Muscle layer of duodenum (tissue), 2 donors: ENCODE data around the gene FNDC11.
A peak's percentile ranks its signal among the peaks of the same experiment; 100 is the strongest.

Source experiments
- H3K27ac ChIP-seq: one replicate; pipeline ENCODE4 v1.7.0; 2013; ENCODE audit warnings: mild to moderate bottlenecking, low read length
- H3K27me3 ChIP-seq: one replicate; pipeline ENCODE4 v1.7.0; 2013; ENCODE audit warnings: low read depth, mild to moderate bottlenecking, control low read depth, low read length
- H3K36me3 ChIP-seq, 2 donors: one replicate each; pipeline ENCODE4 v1.7.0; 2013; ENCODE audit warnings: low read length in 2 of 2, control low read depth in 1 of 2, mild to moderate bottlenecking in 1 of 2; ENCODE audit not compliant: insufficient read depth in 2 of 2, control insufficient read depth in 1 of 2
- H3K4me1 ChIP-seq, 2 donors: one replicate each; pipeline ENCODE4 v1.7.0; 2013; ENCODE audit warnings: low read length in 2 of 2, mild to moderate bottlenecking in 2 of 2, control low read depth in 1 of 2, moderate library complexity in 1 of 2; ENCODE audit not compliant: insufficient read depth in 2 of 2, control insufficient read depth in 1 of 2
- H3K4me3 ChIP-seq, 2 donors: one replicate each; pipeline ENCODE4 v1.7.0; 2013; ENCODE audit warnings: low read length in 2 of 2, low read depth in 1 of 2, mild to moderate bottlenecking in 1 of 2
- H3K9me3 ChIP-seq, 2 donors: one replicate each; pipeline ENCODE4 v1.7.0; 2013; ENCODE audit warnings: low read length in 2 of 2, control low read depth in 1 of 2, mild to moderate bottlenecking in 1 of 2; ENCODE audit not compliant: control insufficient read depth in 1 of 2
- donor health status: healthy.

The FNDC11 gene

DNA sequence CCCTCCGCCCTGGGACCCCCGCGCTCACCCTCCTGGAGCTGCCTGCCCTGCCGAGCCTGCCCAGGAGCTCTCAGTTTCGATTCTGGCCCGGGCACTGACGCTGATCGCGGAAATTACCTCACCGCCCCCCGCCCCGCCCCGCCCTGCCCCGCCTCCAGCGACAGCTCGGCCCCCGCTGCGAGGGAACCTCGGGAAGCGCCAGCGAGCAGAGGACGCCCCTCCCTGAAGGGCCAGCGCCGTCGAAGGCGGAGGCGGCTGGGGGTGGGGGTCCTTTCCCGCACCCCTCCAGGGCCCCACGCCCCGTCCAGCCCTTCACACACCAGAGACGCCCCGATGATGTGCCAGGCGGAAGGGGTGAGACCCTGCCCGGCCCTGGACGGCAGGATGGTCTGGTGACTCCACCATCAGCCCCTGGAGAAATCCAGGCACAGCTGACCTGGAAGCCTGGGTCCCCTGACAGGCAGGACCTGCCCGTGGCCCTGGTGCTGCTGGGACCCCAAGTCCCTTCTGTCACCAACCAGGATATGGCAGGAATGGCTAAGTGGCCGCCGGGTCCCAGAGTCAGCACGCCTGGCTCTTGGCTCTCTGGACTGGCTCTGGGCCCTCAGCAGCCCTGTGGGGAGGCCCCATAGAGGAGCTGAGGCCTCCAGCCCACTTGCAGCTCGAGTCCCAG, 20.3 kb downstream of the FNDC11 start, which contains the start of gene HELZ2:
Gene HELZ2, minus strand, starts transcription at position 84 of the 673 bp plus-strand sequence. CDS start 1,854 bp downstream, outside the sequence.
- Histone ChIP-seq H3K4me3 (peak within 1 kb of the TSS; percentile 71 to 79), H3K4me1 (peaks cover 0 to 13% of the 10 kb centered on the region in 2 donors), H3K27ac (peak within 1 kb of the TSS; percentile 31), H3K27me3 (peaks cover 3% of the 10 kb centered on the region), H3K36me3 (peaks cover 0 to 7% of the 10 kb centered on the region in 2 donors), H3K9me3 (no peaks in the 10 kb centered on the region)

- peaks cover 3% of the 10 kb centered on the region for H3K27me3 ChIP-seq
- peaks cover 0 to 13% of the 10 kb centered on the region in 2 donors for H3K4me1 ChIP-seq
- H3K9me3 ChIP-seq, result no peaks in the 10 kb centered on the region
- no peak overlapping the region for H3K4me3 ChIP-seq
- no peak overlapping the region for H3K27ac ChIP-seq
- peaks cover 0 to 7% of the 10 kb centered on the region in 2 donors for H3K36me3 ChIP-seq
These were observed 21.1 kb downstream of the FNDC11 start for GRCh38 chr20:63574829-63575743.

- Histone ChIP-seq H3K27ac (no peak overlapping the region), H3K27me3 (peaks cover 3% of the 10 kb centered on the region), H3K9me3 (no peaks in the 10 kb centered on the region), H3K4me1 (peaks cover 0 to 13% of the 10 kb centered on the region in 2 donors), H3K4me3 (no peak overlapping the region), H3K36me3 (peaks cover 0 to 7% of the 10 kb centered on the region in 2 donors)
These were observed 22.4 kb downstream of the FNDC11 start for GRCh38 chr20:63576311-63576710.

- Histone ChIP-seq H3K27me3 (peaks cover 3% of the 10 kb centered on the region), H3K4me1 (peaks cover 0 to 11% of the 10 kb centered on the region in 2 donors), H3K27ac (no peak overlapping the region)
These were observed 23.4 kb downstream of the FNDC11 start for GRCh38 chr20:63577317-63577894.

GRCh38 chr20:63578224-63579016, 24.5 kb downstream of the FNDC11 start:
- peaks cover 0 to 9% of the 10 kb centered on the region in 2 donors for H3K4me1 ChIP-seq
- H3K27ac ChIP-seq, result no peak overlapping the region
- no peak overlapping the region for H3K4me3 ChIP-seq
- no peaks in the 10 kb centered on the region for H3K36me3 ChIP-seq
- H3K9me3 ChIP-seq, result no peaks in the 10 kb centered on the region
- peaks cover 3% of the 10 kb centered on the region for H3K27me3 ChIP-seq

More at GRCh38 chr20:63577317-63577894, 23.4 kb downstream of the FNDC11 start:
- Histone ChIP-seq H3K4me3 (no peak overlapping the region), H3K36me3 (peaks cover 0 to 2% of the 10 kb centered on the region in 2 donors), H3K9me3 (no peaks in the 10 kb centered on the region)

DNA sequence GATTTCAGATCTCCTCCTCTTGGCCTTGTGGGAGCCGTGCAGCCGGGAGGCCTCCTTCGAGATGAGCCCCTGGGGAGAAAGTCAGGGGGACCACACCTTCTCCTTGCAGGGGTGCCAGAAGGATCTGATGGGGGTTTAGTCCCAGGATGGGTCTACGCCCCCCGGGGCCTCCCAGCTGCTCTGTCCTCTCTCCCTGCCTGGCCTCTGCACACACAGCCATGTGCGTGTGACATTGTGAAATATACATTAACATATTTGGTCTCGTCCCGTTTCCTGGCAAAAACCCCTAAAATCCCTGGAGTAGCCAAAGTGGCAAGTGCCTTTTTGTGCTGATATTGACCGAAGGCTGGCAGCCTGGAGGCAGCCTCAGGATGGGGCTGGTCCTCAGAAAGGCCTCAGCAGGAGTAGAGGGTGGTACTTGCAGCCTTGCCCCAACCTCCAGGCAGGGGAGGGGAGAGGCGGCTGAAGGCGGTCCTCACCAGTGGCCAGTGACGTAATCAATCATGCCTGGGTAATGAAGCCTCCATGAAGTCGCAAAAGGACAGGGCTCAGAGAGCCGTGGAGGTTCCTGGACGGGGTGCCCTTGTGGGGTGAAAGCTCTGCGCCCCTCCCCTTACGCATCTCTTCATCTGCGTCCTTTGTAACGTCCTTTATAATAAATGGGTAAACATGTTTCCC, 25.2 kb downstream of the FNDC11 start:
- Histone ChIP-seq H3K27me3 (peaks cover 3% of the 10 kb centered on the region), H3K27ac (no peak overlapping the region)

DNA sequence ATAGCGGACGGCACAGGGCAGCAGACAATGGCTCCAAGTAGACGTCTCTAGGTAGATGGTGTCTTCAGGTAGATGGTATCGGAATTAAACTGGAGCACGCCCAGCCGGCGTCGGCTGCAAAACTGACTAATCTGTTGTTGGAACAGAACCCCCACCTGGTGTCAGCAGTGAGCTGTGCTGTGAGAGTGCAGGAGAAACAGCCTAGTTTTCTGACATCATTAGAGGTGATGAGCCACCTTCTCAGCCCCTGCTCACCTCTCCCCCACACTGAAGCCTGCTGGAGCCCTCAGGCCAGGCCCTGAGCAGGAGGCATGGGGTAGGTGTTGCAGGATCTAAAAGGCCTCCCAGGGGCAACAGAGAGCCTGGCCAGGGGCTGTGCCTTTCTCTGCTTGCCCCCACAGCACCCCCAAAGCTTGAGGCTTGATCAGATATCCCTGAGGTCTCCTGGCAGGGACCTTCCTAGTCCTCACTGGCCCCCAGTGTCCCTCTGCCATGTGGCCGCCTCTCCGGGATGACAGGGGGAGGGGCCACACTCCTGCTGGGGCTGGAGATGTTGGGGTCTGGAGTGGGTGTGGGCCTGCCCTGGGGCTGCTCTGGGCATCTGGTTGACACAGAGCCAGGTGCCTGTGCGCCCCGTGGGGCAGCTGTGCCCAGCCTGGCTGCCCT, 27.0 kb downstream of the FNDC11 start:
- Histone ChIP-seq H3K4me1 (no peaks in the 10 kb centered on the region), H3K9me3 (no peaks in the 10 kb centered on the region), H3K27ac (no peak overlapping the region), H3K27me3 (no peaks in the 10 kb centered on the region), H3K4me3 (no peak overlapping the region), H3K36me3 (no peaks in the 10 kb centered on the region)

More for the DNA sequence above, 25.2 kb downstream of the FNDC11 start:
- no peaks in the 10 kb centered on the region for H3K36me3 ChIP-seq
- H3K9me3 ChIP-seq, result no peaks in the 10 kb centered on the region
- no peak overlapping the region for H3K4me3 ChIP-seq
- peaks cover 0 to 9% of the 10 kb centered on the region in 2 donors for H3K4me1 ChIP-seq

DNA sequence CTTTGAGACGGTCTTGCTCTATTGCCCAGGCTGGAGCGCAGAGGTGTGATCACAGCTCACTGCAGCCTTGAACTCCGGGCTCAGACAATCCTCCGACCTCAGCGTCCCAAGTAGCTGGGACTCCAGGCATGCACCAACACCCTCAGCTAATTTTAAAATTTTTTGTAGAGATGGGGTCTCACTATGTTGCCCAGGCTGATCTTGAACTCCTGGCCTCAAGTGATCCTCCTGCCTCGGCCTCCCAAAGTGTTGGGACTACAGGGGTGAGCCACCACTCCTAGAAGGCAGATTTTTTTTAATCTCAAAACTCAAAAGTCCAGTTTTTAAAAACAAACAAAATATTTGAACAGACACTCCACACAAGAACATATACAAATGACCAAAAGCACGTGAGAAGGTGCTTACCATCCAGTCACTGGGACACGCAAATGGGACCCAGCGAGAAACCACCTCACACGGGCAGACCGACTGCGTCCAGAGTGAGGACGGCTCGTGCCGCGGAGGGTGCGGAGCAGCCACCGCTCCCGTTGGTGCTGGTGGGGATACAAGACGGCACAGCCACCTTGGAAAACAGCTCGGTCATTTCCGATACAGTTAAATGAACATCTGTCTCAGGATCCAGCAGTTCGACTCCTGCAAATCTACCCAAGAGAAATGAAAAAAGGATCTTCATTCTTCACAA, 28.6 kb downstream of the FNDC11 start:
- Histone ChIP-seq H3K27ac (no peak overlapping the region), H3K36me3 (no peaks in the 10 kb centered on the region), H3K4me3 (no peak overlapping the region), H3K9me3 (no peaks in the 10 kb centered on the region), H3K4me1 (no peaks in the 10 kb centered on the region), H3K27me3 (no peaks in the 10 kb centered on the region)

DNA sequence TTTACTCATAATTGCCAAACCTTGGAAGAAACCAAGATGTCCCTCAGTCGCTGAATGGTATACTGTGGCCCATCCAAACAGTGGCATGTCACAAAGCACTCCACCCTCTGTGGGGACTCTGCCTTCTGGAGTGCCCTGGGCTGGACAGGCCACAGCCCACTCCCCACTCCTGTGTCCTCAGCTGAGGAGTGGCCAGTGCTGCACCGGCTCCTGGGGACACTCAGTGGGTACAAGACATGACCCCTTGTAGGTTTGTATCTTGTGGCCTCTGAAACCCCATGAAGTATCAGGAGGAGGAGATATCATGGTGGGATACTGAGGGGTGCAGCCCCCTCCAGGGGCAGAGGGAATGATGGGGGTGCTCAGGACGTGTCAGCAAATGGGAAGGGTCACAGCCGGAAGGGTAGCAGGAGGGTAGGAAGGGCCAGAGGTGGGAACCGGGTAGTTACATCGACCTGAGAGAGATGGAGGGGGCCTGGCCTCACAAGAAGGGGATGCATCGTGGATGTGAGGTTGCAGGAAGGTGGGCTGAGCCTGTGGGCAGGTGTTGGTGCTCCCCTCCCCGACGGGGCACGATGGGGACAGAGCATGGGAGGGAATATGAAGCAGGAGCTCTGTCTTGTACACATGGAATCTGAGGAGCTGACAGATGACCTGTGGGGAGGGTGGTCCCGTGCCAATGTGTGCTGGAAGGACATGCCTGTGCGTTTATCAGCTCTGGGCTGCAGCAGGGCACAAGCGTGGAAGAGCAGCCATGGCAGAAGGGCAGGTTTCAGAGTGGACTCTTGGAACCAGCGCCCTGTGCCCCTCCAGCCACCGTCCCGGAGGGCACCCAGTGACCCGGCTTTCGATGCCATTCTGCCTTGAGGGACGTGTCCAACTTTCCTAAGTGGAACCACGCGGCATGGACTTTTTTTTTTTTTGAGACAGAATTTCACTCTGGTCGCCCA, 31.9 kb downstream of the FNDC11 start:
- H3K27ac ChIP-seq, result no peak overlapping the region
- H3K4me3 ChIP-seq, result no peak overlapping the region
- H3K36me3 ChIP-seq, result peaks cover 0 to 24% of the 10 kb centered on the region in 2 donors
- no peaks in the 10 kb centered on the region for H3K4me1 ChIP-seq
- H3K9me3 ChIP-seq, result no peaks in the 10 kb centered on the region
- no peaks in the 10 kb centered on the region for H3K27me3 ChIP-seq
